Ovary (tissue), 9 donors: Measurements from ENCODE around the gene TSEN15. TPM values are rescaled to one million over a fixed set of nuclear protein-coding genes. Genes with fewer than 3 reads are reported as not detected.

Source experiments
- DNase-seq, 5 donors: peaks; one replicate each; pipeline ENCODE4 v3.0.0-alpha.2; 2019 to 2020
- H3K27ac ChIP-seq, 2 donors: fragments of 200-600 bp; one replicate each; pipeline versions ENCODE4 v1.5.1 to v1.8.0; 2019 to 2022
- H3K27me3 ChIP-seq: fragments of 200-600 bp; one replicate; pipeline ENCODE4 v1.8.0; 2022
- H3K36me3 ChIP-seq: fragments of 200-600 bp; sonication (generic); one replicate; pipeline ENCODE4 v1.5.1; 2019
- H3K4me1 ChIP-seq: one replicate; pipeline ENCODE4 v1.8.1; 2013; ENCODE audit warnings: mild to moderate bottlenecking, moderate library complexity; ENCODE audit not compliant: insufficient read depth
- H3K4me3 ChIP-seq: fragments of 200-600 bp; sonication (generic); one replicate; pipeline ENCODE4 v1.5.1; 2017
- H3K9me3 ChIP-seq, 2 donors: fragments of 200-600 bp in 1 of 2; sonication (generic) in 1 of 2; one replicate each; pipeline versions ENCODE4 v1.5.1 to v1.8.1; 2013 to 2019; ENCODE audit warnings: mild to moderate bottlenecking in 1 of 2, moderate library complexity in 1 of 2
- CTCF ChIP-seq, 3 donors: fragments of 450-650 bp in 2 of 3; fragments of 200-600 bp in 1 of 3; IDR thresholded peaks; one replicate each; pipeline versions ENCODE4 v1.5.1 to v1.8.0; 2016 to 2022; ENCODE audit warnings: antibody characterized with exemption in 3 of 3, mild to moderate bottlenecking in 1 of 3
- EP300 ChIP-seq: sonication (generic); formaldehyde crosslinking; IDR thresholded peaks from one replicate; pipeline ENCODE4 v1.6.1; 2017; ENCODE audit warnings: antibody characterized with exemption
- POLR2A ChIP-seq: fragments of 450-650 bp; IDR thresholded peaks from one replicate; pipeline ENCODE4 v1.6.1; 2017; ENCODE audit warnings: antibody characterized with exemption, mild to moderate bottlenecking, moderate library complexity
- WGBS, 3 donors: extraction: QIAGEN DNeasy Blood & Tissue Kit in 1 of 3; methylation state at CpG; one replicate each; pipeline versions ENCODE4 v1.1.5 to v1.1.7; 2013 to 2017; 5-methylcytosine and 5-hydroxymethylcytosine counted together
- intact Hi-C, 4 donors: fragments of 100-400 bp; cut with DNase I; formaldehyde crosslinking; loops; one replicate each; pipeline versions ENCODE4 v1.11.0 to v1.15.1; 2022 to 2023
- polyA plus RNA-seq, 2 donors: library from polyadenylated mRNA; stranded (reverse); fragments of 200-250 nt in 1 of 2; fragments of 350-450 nt in 1 of 2; fragmentation: Illumina TruSeq in 1 of 2; extraction: RNeasy Lipid Tissue Mini Kit (QIAGEN cat#74804) in 1 of 2; gene quantifications; one replicate each; pipeline ENCODE4 v1.2.3, GENCODE V29; 2013 to 2014
- total RNA-seq, 7 donors: library from RNA; depleted of rRNA in 2 of 7; stranded (reverse); fragments of >200 nt in 2 of 7; fragmentation: NEBNext Ultra II Directional in 3 of 7; extraction: Animal tissue kit (Norgen Biotek cat#: 25700) in 3 of 7; gene quantifications; one replicate each; pipeline versions ENCODE4 v1.1.0 to v1.2.4, GENCODE V29; 2016 to 2023
- donor health status: DM: no; HTN: no; CAD: no; lungs with moderate emphysema.
- donor health status: DM: no; HTN: no; CAD: no.
- donor health status: Bipolar disorder and iron deficiency.
- donor health status: DM: yes; HTN: yes; CAD: no.
- donor health status: DM: no; HTN: no; CAD: no.
- donor health status: DM: yes; HTN: yes; CAD: no.

Gene TSEN15
- total and polyA plus RNA-seq, 9 donors = 12.7 to 54.1 (median 18.2) TPM

- Histone ChIP-seq H3K4me3 (no peak overlapping the region), H3K9me3 (no peaks in the 10 kb centered on the region), H3K27me3 (no peaks in the 10 kb centered on the region), H3K27ac (no peak overlapping the region), H3K36me3 (no peaks in the 10 kb centered on the region), H3K4me1 (no peaks in the 10 kb centered on the region)
- no peak for DNase-seq
- intact Hi-C loops = no loop called here
- WGBS, 3 donors = 73 to 81% (median 80%) methylated on average over 3 of the region's 3 CpGs
- TF ChIP-seq POLR2A (no peak), EP300 (no peak), CTCF (IDR thresholded peaks at IDR 0.05) (no peak)
Measured at GRCh38 chr1:184062640-184063286, 11.2 kb downstream of the TSEN15 start.

GRCh38 chr1:184065559-184065958 lies 14.0 kb downstream of the TSEN15 start:
- no peaks in the 10 kb centered on the region for H3K9me3 ChIP-seq
- H3K4me3 ChIP-seq = no peak overlapping the region

GRCh38 chr1:184068354-184068753 lies 16.8 kb downstream of the TSEN15 start:
- no peaks in the 10 kb centered on the region for H3K4me1 ChIP-seq
- H3K27ac ChIP-seq = no peak overlapping the region
- DNase-seq = no peak
- intact Hi-C loops = no loop called here
- H3K36me3 ChIP-seq = no peaks in the 10 kb centered on the region
- H3K27me3 ChIP-seq = no peaks in the 10 kb centered on the region
- H3K9me3 ChIP-seq = no peaks in the 10 kb centered on the region
- no peak overlapping the region for H3K4me3 ChIP-seq
- no peak for TF ChIP-seq EP300
- no peak for TF ChIP-seq CTCF (IDR thresholded peaks at IDR 0.05)

More at GRCh38 chr1:184065559-184065958, 14.0 kb downstream of the TSEN15 start:
- Histone ChIP-seq H3K27me3 (no peaks in the 10 kb centered on the region), H3K36me3 (no peaks in the 10 kb centered on the region), H3K27ac (no peak overlapping the region), H3K4me1 (no peaks in the 10 kb centered on the region)
- TF ChIP-seq POLR2A (no peak), EP300 (no peak), CTCF (IDR thresholded peaks at IDR 0.05) (no peak)
- DNase-seq = no peak
- intact Hi-C loops = no loop called here

- intact Hi-C loops = loop anchor here in 3 of 4 donors (10.0 kb wide), 3 partner anchors 495 to 615 kb away; no protein-coding TSS in a partner anchor
Measured at GRCh38 chr1:184069675-184070074, 18.1 kb downstream of the TSEN15 start.

More at GRCh38 chr1:184069675-184070074, 18.1 kb downstream of the TSEN15 start:
- DNase-seq = no peak
- Histone ChIP-seq H3K4me3 (no peak overlapping the region), H3K36me3 (no peaks in the 10 kb centered on the region), H3K27ac (no peak overlapping the region), H3K27me3 (no peaks in the 10 kb centered on the region), H3K4me1 (no peaks in the 10 kb centered on the region), H3K9me3 (no peaks in the 10 kb centered on the region)
- TF ChIP-seq CTCF (IDR thresholded peaks at IDR 0.05) = no peak
- TF ChIP-seq EP300 = no peak
- TF ChIP-seq POLR2A = no peak
- WGBS, 3 donors = 64 to 75% (median 65%) methylated on average over 2 of the region's 2 CpGs
